Liver (tissue), 3 donors: ENCODE results near the gene OR10P1.

Experiments
- CTCF ChIP-seq: fragments of 150-350 bp; IDR thresholded peaks from 2 replicates; pipeline ENCODE4 v1.5.1; 2017; ENCODE audit warnings: improper control_type of control experiment, low read depth, low read length; ENCODE audit not compliant: missing input control
- HNF4G ChIP-seq: IDR thresholded peaks from 2 replicates; pipeline ENCODE4 v1.6.1; 2016; ENCODE audit warnings: antibody characterized with exemption
- JUND ChIP-seq, 2 donors: IDR thresholded peaks; 2 replicates each; pipeline ENCODE4 v1.6.1; 2016; ENCODE audit warnings: antibody characterized with exemption in 2 of 2
- REST ChIP-seq: IDR thresholded peaks from 2 replicates; pipeline ENCODE4 v1.6.1; 2016; ENCODE audit warnings: antibody characterized with exemption, mild to moderate bottlenecking
- ZBTB33 ChIP-seq: IDR thresholded peaks from 2 replicates; pipeline ENCODE4 v1.6.1; 2016; ENCODE audit warnings: antibody characterized with exemption
- donor health status: healthy.
- donor health status: healthy.

GRCh38 chr12:55675666-55676065 lies 39.0 kb downstream of the OR10P1 start:
- no peak for TF ChIP-seq CTCF
- no peak for TF ChIP-seq REST
- no peak for TF ChIP-seq JUND (IDR thresholded peaks at IDR 0.05)
- TF ChIP-seq ZBTB33, result no peak
- no peak for TF ChIP-seq HNF4G
